ENCODE results near the gene GRIN2A. TPM values are rescaled to one million over a fixed set of nuclear protein-coding genes. Genes with fewer than 3 reads are reported as not detected.

GRIN2A gene
- total RNA-seq, 1 donor from 2014 or later = not detected

- DNase-seq (ENCODE audit: low read depth) (no peak), FAIRE-seq (no peak)
- H3K27me3 ChIP-seq (ENCODE audit: control insufficient read depth, insufficient read depth, low read length) = no peaks in the 10 kb centered on the region
- H3K4me3 ChIP-seq (ENCODE audit: low read depth, low read length) = no peak overlapping the region
- no peaks in the 10 kb centered on the region for H3K36me3 ChIP-seq (ENCODE audit: control insufficient read depth, insufficient read depth, low read length)
- no peak for TF ChIP-seq CTCF (IDR thresholded peaks at IDR 0.05; ENCODE audit: insufficient read depth, low read length, severe bottlenecking)
These were observed 31.3 kb downstream of the GRIN2A start for GRCh38 chr16:10150906-10151305.

- no peak for DNase-seq (ENCODE audit: low read depth)
- no peak for FAIRE-seq
- TF ChIP-seq CTCF (IDR thresholded peaks at IDR 0.05; ENCODE audit: insufficient read depth, low read length, severe bottlenecking) = no peak
- Histone ChIP-seq H3K4me3 (ENCODE audit: low read depth, low read length) (no peak overlapping the region), H3K27me3 (ENCODE audit: control insufficient read depth, insufficient read depth, low read length) (no peaks in the 10 kb centered on the region), H3K36me3 (ENCODE audit: control insufficient read depth, insufficient read depth, low read length) (no peaks in the 10 kb centered on the region)
These were observed 36.6 kb downstream of the GRIN2A start for GRCh38 chr16:10145542-10146035.

GRCh38 chr16:10141671-10142070 is 40.6 kb downstream of the GRIN2A start:
- no peaks in the 10 kb centered on the region for H3K27me3 ChIP-seq (ENCODE audit: control insufficient read depth, insufficient read depth, low read length)
- H3K36me3 ChIP-seq (ENCODE audit: control insufficient read depth, insufficient read depth, low read length) = no peaks in the 10 kb centered on the region
- DNase-seq (ENCODE audit: low read depth) (no peak), FAIRE-seq (peak; percentile 23)
- H3K4me3 ChIP-seq (ENCODE audit: low read depth, low read length) = no peak overlapping the region
- no peak for TF ChIP-seq CTCF (IDR thresholded peaks at IDR 0.05; ENCODE audit: insufficient read depth, low read length, severe bottlenecking)

- TF ChIP-seq CTCF (IDR thresholded peaks at IDR 0.05; ENCODE audit: insufficient read depth, low read length, severe bottlenecking) = no peak
- Histone ChIP-seq H3K27me3 (ENCODE audit: control insufficient read depth, insufficient read depth, low read length) (no peaks in the 10 kb centered on the region), H3K4me3 (ENCODE audit: low read depth, low read length) (no peak overlapping the region), H3K36me3 (ENCODE audit: control insufficient read depth, insufficient read depth, low read length) (no peaks in the 10 kb centered on the region)
- DNase-seq (ENCODE audit: low read depth) = no peak
- no peak for FAIRE-seq
These were observed 43.3 kb downstream of the GRIN2A start for GRCh38 chr16:10138881-10139280.

- FAIRE-seq = no peak
- TF ChIP-seq CTCF (IDR thresholded peaks at IDR 0.05; ENCODE audit: insufficient read depth, low read length, severe bottlenecking) = no peak
- Histone ChIP-seq H3K36me3 (ENCODE audit: control insufficient read depth, insufficient read depth, low read length) (no peaks in the 10 kb centered on the region), H3K27me3 (ENCODE audit: control insufficient read depth, insufficient read depth, low read length) (no peaks in the 10 kb centered on the region), H3K4me3 (ENCODE audit: low read depth, low read length) (no peak overlapping the region)
- DNase-seq (ENCODE audit: low read depth) = no peak
These were observed 44.9 kb downstream of the GRIN2A start for GRCh38 chr16:10137341-10137740.

- no peak for DNase-seq (ENCODE audit: low read depth)
- Histone ChIP-seq H3K4me3 (ENCODE audit: low read depth, low read length) (no peak overlapping the region), H3K27me3 (ENCODE audit: control insufficient read depth, insufficient read depth, low read length) (no peaks in the 10 kb centered on the region), H3K36me3 (ENCODE audit: control insufficient read depth, insufficient read depth, low read length) (no peaks in the 10 kb centered on the region)
- no peak for TF ChIP-seq CTCF (IDR thresholded peaks at IDR 0.05; ENCODE audit: insufficient read depth, low read length, severe bottlenecking)
- no peak for FAIRE-seq
These were observed 45.3 kb downstream of the GRIN2A start for GRCh38 chr16:10136916-10137315.

Measured in bronchial epithelial cell (primary cell).